Hematopoietic multipotent progenitor cell (in vitro differentiated cells): Measurements from ENCODE around the gene TBC1D13. TPM values are rescaled to one million over a fixed set of nuclear protein-coding genes. Genes with fewer than 3 reads are reported as not detected.
"Not testable (repeated sequence)": the region's sequence is repeated elsewhere in the genome, so short reads cannot be mapped to it uniquely, and the experiment has no call there.

Experiments
- DNase-seq, 3 donors: peaks; one replicate each; pipeline ENCODE4 v3.0.0-alpha.2; 2011 to 2015; ENCODE audit warnings: low read depth in 2 of 3, low spot score in 2 of 3
- small RNA-seq: library from RNA; depleted of rRNA; stranded (forward); fragments of <200 nt; gene quantifications from one replicate; pipeline ENCODE3, GENCODE V24; 2012
- total RNA-seq: library from RNA; depleted of rRNA; stranded (reverse); fragments of >200 nt; gene quantifications from one replicate; pipeline ENCODE4 v1.2.3, GENCODE V29; 2012

Gene TBC1D13
- total RNA-seq, 1 donor, result 21.3 TPM

DNA sequence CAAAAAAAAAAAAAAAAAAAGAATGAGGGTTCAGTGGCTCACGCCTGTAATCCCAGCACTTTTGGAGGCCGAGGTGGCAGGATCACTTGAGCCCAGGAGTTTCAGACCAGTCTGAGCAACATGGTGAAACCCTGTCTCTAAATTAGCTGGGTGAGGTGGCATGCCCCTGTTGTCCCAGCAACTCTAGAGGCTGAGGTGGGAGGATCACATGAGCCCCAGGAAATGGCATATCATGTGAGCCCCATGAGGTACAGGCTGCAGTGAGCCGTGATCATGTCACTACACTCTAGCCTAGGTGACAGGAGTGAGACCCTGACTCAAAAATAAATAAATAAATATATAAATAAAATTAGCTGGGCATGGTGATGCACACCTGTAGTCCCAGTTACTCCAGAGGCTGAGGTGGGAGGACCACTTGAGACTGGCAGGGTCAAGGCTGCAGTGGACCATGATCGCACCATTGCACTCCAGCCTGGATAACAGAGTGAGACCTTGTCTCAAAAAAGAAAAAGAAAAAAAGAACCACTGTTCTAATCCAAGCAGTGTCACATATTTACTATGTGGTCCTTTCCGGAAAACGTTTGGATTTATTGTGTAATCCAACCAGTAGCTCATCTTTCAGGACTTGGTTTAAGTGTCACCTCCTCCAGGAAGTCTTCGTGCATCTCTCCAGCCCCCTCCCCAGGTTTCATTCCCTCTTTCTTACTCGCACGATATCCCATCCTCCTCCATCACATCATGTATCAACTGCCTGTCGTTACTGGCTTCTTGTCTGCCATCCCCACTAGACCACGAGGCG, 54.8 kb downstream of the TBC1D13 start:
- DNase-seq, result no peak

DNA sequence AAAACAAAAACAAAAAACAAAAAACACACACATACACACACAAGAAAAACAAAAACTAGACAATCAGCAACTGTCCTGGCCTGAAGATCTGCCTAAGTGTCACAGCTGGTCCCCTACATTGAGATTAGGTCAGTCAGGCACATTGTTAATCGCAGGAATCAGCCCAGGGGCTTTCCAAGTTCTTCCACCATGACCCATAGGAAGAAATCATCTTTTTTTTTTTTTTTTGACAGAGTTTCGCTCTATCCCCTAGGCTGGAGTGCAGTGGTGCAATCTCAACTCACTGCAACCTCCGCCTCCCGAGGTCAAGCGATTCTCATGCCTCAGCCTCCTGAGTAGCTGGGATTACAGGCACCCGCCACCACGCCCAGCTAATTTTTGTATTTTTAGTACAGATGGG, 56.1 kb downstream of the TBC1D13 start:
- not testable (repeated sequence) for DNase-seq

DNA sequence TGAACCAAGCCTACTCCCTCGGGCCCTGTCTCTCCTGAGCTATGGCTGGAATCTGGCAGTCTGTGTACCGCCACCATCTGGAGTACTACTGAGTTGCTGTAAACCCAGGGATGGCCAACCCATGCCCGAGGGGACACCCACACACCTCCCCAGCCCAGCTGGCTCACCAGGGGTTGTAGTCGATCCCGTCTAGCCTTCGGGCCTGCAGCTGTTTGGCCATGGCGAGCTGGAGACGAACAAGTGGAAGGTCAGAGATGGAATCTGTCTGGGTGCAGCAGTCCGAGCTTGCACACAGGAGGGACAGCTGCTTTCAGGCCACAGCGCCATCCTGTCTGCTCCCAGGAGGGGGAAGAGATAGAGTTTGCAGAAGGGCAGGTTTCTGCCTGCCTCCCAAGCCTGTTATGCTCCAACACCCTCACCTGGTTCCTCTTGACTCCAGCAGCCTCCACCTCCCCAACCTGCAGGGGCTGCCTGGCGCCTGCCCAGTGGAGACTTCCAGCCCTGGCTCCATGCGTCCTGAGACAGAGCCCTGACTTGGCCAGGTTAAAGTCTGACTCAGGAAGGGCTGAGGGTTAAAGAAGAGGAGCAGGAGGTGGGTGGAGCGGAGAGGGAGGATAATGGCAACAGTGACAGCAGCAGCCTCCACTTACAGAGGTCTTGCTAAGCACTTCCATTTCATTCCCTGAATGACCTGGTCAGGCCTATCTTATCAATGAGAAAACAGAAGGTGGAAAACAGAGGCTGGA, 58.3 kb downstream of the TBC1D13 start:
- no peak for DNase-seq

DNA sequence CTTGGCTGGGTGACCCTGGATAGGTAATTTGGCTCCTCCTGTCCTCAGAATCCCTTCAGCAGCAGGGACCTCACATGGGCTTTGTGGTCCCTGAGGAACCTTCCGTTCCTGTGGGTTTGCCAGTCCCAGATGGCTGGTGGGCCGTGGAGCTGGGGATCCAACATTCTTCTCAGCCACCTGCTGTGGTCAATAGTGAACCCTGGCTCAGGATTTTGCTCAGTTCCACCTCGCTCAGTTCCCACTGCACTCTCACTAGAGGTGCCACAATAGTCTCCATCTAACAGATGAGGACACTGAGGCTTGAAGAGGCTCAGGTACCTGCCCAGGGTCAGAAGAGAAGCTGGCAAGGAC, 59.6 kb downstream of the TBC1D13 start:
- no peak for DNase-seq

DNA sequence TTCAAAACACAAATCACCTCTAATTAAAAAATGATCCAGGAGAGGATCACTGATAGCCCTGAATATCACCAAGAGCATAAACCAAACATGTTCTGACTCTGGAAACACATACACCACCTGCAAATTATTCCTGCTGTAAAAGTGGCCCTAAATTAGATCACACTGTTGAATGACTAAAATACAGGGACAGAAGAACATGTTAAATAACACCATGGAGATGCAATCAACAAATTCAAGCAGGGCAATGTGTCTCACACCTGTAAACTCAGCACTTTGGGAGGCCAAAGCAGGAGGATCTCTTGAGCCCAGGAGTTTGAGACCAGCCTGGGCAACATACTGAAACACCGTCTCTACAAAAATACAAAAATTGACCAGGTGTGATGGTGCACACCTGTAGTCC, 60.8 kb downstream of the TBC1D13 start:
- DNase-seq, result no peak

DNA sequence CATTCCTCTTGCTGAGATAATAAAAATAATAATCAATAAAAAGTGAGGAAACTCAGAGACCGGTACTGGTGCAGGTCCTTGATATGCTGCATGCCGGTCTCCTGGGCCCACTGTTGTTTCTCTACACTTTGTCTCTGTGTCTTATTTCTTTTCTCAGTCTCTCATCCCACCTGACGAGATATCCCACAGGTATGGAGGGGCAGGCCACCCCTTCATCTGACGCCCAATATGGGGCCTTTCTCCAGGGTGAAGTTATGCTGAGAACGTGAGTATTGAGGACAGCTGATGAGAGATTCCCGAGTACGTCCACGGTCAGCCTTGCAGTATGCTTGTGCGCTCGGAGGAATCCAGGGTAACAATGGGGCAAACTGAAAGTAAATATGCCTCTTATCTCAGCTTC, 64.0 kb downstream of the TBC1D13 start:
- not testable (repeated sequence) for DNase-seq

DNA sequence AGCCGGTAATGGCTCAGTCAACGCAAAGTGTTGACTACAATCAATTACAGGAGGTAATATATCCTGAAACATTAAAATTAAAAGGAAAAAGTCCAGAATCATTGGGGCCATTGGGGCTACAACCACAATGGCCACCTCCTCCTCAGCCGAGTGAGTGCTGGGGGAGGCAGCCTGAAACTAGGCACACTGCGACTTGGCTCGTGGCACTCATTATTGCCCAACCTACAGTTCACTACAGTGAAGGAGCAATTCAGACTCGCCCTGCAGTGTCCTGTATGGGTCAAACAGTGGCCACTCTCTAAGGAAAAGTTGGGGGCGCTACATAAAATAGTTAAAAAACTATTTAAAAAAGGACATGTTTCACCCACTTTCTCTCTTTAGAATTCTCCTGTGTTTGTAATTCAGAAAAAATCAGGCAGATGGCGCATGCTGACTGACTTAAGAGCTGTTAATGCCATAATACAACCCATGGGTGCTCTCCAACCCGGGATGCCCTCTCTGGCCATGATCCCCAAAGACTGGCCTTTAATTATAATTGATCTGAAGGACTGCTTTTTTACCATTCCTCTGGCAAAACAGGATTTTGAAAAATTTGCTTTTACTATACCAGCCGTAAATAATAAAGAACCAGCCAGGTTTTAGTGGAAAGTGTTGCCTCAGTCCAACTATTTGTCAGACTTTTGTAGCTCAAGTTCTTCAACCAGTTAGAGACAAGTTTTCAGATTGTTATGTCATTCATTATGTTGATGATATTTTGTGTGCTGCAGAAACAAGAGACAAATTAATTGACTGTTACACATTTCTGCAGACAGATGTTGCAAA, 64.9 kb downstream of the TBC1D13 start:
- DNase-seq, result peak in 2 of 3 donors; percentile 35 to 64

DNA sequence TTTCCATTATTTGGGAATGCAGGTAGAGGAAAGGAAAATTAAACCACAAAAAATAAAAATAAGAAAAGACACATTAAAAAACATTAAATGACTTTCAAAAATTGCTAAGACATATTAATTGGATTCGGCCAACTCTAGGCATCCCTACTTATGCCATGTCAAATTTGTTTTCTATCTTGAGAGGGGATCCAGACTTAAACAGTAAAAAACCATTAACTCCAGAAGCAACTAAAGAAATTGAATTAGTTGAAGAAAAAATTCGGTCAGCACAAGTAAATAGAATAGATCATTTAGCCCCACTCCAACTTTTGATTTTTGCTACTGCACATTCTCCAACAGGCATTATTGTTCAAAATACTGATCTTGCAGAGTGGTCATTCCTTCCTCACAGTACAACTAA, 65.6 kb downstream of the TBC1D13 start:
- DNase-seq, result not testable (repeated sequence)

DNA sequence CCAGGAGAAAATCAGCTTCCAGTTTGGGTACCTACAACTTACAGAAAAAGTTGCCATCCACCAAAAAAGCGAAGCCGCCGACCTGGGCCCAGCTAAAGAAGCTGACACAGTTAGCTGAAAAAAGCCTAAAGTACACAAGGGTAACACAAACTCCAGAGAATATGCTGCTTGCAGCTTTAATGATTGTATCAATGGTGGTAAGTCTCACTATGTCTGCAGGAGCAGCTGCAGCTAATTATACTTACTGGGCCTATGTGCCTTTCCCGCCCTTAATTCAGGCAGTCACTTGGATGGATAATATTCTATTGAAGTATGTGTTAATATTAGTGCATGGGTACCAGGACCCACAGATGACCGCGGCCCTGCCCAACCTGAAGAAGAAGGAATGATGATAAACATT, 67.4 kb downstream of the TBC1D13 start:
- not testable (repeated sequence) for DNase-seq

DNA sequence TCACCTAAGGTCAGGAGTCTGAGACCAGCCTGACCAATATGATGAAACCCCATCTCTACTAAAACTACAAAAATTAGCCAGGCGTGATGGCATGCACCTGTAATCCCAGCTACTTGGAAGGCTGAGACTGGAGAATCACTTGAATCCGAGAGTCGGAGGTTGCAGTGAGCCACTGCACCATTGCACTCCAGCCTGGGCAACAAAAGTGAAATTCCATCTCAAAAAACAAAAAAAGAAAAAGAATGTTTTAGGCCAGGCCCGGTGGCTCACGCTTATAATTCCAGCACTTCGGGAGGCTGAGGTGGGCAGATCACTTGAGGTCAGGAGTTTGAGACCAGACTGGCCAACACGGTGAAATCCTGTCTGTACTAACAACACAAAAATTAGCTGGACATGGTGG, 71.4 kb downstream of the TBC1D13 start:
- DNase-seq, result not testable (repeated sequence)

Small RNAs within 50 kb of the gene (small RNA-seq; reads per million reads assigned to genes)
- gene RF00017, result not detected

Other genes starting within 250 kb of the TBC1D13 start
- 140 TPM for gene SPTAN1, start 234.7 kb upstream of the TBC1D13 start, total RNA-seq
- 67.6 TPM for gene DYNC2I2, start 130.4 kb upstream of the TBC1D13 start, total RNA-seq
- gene SET, start 98.0 kb upstream of the TBC1D13 start, total RNA-seq, result 123 TPM
- gene PKN3, start 84.8 kb upstream of the TBC1D13 start, total RNA-seq, result 22.4 TPM
- 73.0 TPM for gene ZDHHC12, start 63.1 kb upstream of the TBC1D13 start, total RNA-seq
- gene ZER1, start 15.3 kb upstream of the TBC1D13 start, total RNA-seq, result 73.2 TPM
- gene ENDOG, start 31.2 kb downstream of the TBC1D13 start, total RNA-seq, result 42.8 TPM
- 63.6 TPM for gene SPOUT1, start 42.5 kb downstream of the TBC1D13 start, total RNA-seq
- 12.1 TPM for gene KYAT1, start 94.7 kb downstream of the TBC1D13 start, total RNA-seq
- 61.4 TPM for gene LRRC8A, start 94.9 kb downstream of the TBC1D13 start, total RNA-seq
- gene PHYHD1, start 133.7 kb downstream of the TBC1D13 start, total RNA-seq, result 3.2 TPM
- gene DOLK, start 160.3 kb downstream of the TBC1D13 start, total RNA-seq, result 14.0 TPM
- gene NUP188, start 160.4 kb downstream of the TBC1D13 start, total RNA-seq, result 54.9 TPM
- 49.0 TPM for gene SH3GLB2, start 241.1 kb downstream of the TBC1D13 start, total RNA-seq
- 49.0 TPM for gene MIGA2, start 249.4 kb downstream of the TBC1D13 start, total RNA-seq